SH-SY5Y (cell line): ENCODE data around the gene AAR2.

ENCODE experiments used
- GATA2 ChIP-seq: IDR thresholded peaks from 2 replicates; pipeline ENCODE4 v1.6.1; 2011; ENCODE audit warnings: mild to moderate bottlenecking, low read depth, low read length
- GATA3 ChIP-seq: IDR thresholded peaks from 2 replicates; pipeline ENCODE4 v1.6.1; 2011; ENCODE audit warnings: low read depth, mild to moderate bottlenecking, low read length, moderate library complexity

GRCh38 chr20:36240076-36240475, 3.8 kb downstream of the AAR2 start:
- TF ChIP-seq GATA2 (no peak), GATA3 (no peak)
